ENCODE data around the gene FLCN. TPM values are rescaled to one million over a fixed set of nuclear protein-coding genes. Genes with fewer than 3 reads are reported as not detected.

FLCN gene
- total and polyA plus RNA-seq, 2 experiments from 2014 or later = 12.1 to 36.6 TPM

DNA sequence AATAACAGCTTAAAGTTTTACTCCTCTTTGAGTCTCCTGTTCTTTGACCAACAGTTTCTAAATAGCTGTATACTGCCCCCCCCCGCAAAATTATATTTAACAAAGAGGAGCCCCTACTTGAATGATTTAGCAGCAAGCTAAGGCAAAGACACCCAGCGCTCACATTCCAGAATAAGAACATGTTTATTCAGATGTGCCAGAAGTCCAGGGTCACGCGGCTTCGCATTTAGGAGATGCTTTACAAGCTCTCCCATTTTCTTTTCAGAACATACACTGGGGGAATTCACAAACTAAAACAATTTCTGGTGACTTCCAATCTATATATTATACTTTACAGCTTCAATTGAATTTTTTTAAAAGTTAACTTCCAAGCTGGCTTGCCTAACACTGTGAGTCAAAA is 36.1 kb downstream of the FLCN start:
- Histone ChIP-seq H3K79me2 (replicated peaks; ENCODE audit: insufficient read depth) (no peaks in the 10 kb centered on the region), H3K9me2 (ENCODE audit: insufficient read depth) (no peaks in the 10 kb centered on the region), H3K4me3 (no peak overlapping the region), H3K4me2 (no peak overlapping the region), H3K4me1 (ENCODE audit: insufficient read depth) (no peaks in the 10 kb centered on the region), H2AFZ (no peak overlapping the region), H4K20me1 (replicated peaks; ENCODE audit: insufficient read depth) (no peaks in the 10 kb centered on the region), H3K27ac (ENCODE audit: low read depth) (no peak overlapping the region), H3K27me3 (ENCODE audit: insufficient read depth) (no peaks in the 10 kb centered on the region), H3F3A (replicated peaks; ENCODE audit: low read depth) (no peaks in the 10 kb centered on the region), H3K36me3 (ENCODE audit: insufficient read depth) (no peaks in the 10 kb centered on the region)
- TF ChIP-seq EZH2 (IDR thresholded peaks at IDR 0.05; ENCODE audit: low read depth, unreplicated experiment) = no peak
- TF ChIP-seq, protein P1, sequence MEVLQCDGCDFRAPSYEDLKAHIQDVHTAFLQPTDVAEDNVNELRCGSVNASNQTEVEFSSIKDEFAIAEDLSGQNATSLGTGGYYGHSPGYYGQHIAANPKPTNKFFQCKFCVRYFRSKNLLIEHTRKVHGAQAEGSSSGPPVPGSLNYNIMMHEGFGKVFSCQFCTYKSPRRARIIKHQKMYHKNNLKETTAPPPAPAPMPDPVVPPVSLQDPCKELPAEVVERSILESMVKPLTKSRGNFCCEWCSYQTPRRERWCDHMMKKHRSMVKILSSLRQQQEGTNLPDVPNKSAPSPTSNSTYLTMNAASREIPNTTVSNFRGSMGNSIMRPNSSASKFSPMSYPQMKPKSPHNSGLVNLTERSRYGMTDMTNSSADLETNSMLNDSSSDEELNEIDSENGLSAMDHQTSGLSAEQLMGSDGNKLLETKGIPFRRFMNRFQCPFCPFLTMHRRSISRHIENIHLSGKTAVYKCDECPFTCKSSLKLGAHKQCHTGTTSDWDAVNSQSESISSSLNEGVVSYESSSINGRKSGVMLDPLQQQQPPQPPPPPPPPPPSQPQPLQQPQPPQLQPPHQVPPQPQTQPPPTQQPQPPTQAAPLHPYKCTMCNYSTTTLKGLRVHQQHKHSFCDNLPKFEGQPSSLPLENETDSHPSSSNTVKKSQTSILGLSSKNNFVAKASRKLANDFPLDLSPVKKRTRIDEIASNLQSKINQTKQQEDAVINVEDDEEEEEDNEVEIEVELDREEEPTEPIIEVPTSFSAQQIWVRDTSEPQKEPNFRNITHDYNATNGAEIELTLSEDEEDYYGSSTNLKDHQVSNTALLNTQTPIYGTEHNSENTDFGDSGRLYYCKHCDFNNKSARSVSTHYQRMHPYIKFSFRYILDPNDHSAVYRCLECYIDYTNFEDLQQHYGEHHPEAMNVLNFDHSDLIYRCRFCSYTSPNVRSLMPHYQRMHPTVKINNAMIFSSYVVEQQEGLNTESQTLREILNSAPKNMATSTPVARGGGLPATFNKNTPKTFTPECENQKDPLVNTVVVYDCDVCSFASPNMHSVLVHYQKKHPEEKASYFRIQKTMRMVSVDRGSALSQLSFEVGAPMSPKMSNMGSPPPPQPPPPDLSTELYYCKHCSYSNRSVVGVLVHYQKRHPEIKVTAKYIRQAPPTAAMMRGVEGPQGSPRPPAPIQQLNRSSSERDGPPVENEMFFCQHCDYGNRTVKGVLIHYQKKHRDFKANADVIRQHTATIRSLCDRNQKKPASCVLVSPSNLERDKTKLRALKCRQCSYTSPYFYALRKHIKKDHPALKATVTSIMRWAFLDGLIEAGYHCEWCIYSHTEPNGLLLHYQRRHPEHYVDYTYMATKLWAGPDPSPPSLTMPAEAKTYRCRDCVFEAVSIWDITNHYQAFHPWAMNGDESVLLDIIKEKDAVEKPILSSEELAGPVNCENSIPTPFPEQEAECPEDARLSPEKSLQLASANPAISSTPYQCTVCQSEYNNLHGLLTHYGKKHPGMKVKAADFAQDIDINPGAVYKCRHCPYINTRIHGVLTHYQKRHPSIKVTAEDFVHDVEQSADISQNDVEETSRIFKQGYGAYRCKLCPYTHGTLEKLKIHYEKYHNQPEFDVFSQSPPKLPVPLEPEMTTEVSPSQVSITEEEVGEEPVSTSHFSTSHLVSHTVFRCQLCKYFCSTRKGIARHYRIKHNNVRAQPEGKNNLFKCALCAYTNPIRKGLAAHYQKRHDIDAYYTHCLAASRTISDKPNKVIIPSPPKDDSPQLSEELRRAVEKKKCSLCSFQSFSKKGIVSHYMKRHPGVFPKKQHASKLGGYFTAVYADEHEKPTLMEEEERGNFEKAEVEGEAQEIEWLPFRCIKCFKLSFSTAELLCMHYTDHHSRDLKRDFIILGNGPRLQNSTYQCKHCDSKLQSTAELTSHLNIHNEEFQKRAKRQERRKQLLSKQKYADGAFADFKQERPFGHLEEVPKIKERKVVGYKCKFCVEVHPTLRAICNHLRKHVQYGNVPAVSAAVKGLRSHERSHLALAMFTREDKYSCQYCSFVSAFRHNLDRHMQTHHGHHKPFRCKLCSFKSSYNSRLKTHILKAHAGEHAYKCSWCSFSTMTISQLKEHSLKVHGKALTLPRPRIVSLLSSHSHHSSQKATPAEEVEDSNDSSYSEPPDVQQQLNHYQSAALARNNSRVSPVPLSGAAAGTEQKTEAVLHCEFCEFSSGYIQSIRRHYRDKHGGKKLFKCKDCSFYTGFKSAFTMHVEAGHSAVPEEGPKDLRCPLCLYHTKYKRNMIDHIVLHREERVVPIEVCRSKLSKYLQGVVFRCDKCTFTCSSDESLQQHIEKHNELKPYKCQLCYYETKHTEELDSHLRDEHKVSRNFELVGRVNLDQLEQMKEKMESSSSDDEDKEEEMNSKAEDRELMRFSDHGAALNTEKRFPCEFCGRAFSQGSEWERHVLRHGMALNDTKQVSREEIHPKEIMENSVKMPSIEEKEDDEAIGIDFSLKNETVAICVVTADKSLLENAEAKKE (CRISPR knock-in tag; IDR thresholded peaks at IDR 0.05) = no peak
- TF ChIP-seq STAT1 (IDR thresholded peaks at IDR 0.05; ENCODE audit: unreplicated experiment) = no peak
- TF ChIP-seq ZNF114 (CRISPR knock-in tag; IDR thresholded peaks at IDR 0.05) = no peak
- TF ChIP-seq EZH2phosphoT487 (IDR thresholded peaks at IDR 0.05; ENCODE audit: unreplicated experiment) = no peak
- TF ChIP-seq JUNB (IDR thresholded peaks at IDR 0.05; ENCODE audit: unreplicated experiment) = no peak
- TF ChIP-seq, protein P2, sequence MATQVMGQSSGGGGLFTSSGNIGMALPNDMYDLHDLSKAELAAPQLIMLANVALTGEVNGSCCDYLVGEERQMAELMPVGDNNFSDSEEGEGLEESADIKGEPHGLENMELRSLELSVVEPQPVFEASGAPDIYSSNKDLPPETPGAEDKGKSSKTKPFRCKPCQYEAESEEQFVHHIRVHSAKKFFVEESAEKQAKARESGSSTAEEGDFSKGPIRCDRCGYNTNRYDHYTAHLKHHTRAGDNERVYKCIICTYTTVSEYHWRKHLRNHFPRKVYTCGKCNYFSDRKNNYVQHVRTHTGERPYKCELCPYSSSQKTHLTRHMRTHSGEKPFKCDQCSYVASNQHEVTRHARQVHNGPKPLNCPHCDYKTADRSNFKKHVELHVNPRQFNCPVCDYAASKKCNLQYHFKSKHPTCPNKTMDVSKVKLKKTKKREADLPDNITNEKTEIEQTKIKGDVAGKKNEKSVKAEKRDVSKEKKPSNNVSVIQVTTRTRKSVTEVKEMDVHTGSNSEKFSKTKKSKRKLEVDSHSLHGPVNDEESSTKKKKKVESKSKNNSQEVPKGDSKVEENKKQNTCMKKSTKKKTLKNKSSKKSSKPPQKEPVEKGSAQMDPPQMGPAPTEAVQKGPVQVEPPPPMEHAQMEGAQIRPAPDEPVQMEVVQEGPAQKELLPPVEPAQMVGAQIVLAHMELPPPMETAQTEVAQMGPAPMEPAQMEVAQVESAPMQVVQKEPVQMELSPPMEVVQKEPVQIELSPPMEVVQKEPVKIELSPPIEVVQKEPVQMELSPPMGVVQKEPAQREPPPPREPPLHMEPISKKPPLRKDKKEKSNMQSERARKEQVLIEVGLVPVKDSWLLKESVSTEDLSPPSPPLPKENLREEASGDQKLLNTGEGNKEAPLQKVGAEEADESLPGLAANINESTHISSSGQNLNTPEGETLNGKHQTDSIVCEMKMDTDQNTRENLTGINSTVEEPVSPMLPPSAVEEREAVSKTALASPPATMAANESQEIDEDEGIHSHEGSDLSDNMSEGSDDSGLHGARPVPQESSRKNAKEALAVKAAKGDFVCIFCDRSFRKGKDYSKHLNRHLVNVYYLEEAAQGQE (IDR thresholded peaks at IDR 0.05; ENCODE audit: unreplicated experiment) = no peak
- TF ChIP-seq CREB1 (CRISPR knock-in tag; IDR thresholded peaks at IDR 0.05; ENCODE audit: low read depth) = no peak
- TF ChIP-seq, protein P3, sequence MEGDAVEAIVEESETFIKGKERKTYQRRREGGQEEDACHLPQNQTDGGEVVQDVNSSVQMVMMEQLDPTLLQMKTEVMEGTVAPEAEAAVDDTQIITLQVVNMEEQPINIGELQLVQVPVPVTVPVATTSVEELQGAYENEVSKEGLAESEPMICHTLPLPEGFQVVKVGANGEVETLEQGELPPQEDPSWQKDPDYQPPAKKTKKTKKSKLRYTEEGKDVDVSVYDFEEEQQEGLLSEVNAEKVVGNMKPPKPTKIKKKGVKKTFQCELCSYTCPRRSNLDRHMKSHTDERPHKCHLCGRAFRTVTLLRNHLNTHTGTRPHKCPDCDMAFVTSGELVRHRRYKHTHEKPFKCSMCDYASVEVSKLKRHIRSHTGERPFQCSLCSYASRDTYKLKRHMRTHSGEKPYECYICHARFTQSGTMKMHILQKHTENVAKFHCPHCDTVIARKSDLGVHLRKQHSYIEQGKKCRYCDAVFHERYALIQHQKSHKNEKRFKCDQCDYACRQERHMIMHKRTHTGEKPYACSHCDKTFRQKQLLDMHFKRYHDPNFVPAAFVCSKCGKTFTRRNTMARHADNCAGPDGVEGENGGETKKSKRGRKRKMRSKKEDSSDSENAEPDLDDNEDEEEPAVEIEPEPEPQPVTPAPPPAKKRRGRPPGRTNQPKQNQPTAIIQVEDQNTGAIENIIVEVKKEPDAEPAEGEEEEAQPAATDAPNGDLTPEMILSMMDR (conservative IDR thresholded peaks at IDR 0.05; ENCODE audit: low read depth in 2 of 2) = no peak
- no peak for TF ChIP-seq ZNF331 (CRISPR knock-in tag; IDR thresholded peaks at IDR 0.05; ENCODE audit: low read depth)
- TF ChIP-seq POLR2AphosphoS5 (IDR thresholded peaks at IDR 0.05; ENCODE audit: low read depth) = no peak
- TF ChIP-seq NANOG (IDR thresholded peaks at IDR 0.05; ENCODE audit: borderline replicate concordance) = no peak
- TF ChIP-seq, protein P4, sequence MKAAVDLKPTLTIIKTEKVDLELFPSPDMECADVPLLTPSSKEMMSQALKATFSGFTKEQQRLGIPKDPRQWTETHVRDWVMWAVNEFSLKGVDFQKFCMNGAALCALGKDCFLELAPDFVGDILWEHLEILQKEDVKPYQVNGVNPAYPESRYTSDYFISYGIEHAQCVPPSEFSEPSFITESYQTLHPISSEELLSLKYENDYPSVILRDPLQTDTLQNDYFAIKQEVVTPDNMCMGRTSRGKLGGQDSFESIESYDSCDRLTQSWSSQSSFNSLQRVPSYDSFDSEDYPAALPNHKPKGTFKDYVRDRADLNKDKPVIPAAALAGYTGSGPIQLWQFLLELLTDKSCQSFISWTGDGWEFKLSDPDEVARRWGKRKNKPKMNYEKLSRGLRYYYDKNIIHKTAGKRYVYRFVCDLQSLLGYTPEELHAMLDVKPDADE (IDR thresholded peaks at IDR 0.05) = no peak
- Mint-ChIP-seq H3K27me3 (ENCODE audit: insufficient read depth, low read depth, poor library complexity) (peaks cover 12% of the 10 kb centered on the region), H3K4me3 (no peak overlapping the region), H3K4me1 (no peaks in the 10 kb centered on the region; the same call in 2 of the 3 replicates), H3K9me3 (no peaks in the 10 kb centered on the region), H3K36me3 (ENCODE audit: low read depth) (no peaks in the 10 kb centered on the region), H3K27ac (no peak overlapping the region)
- ATAC-seq (no peak), DNase-seq (ENCODE audit: low spot score) (no peak)

Measured in GM23338 (cell line).